Measurements from ENCODE around the gene UGT1A6.
"Not testable (repeated sequence)": the region's sequence is repeated elsewhere in the genome, so short reads cannot be mapped to it uniquely, and the experiment has no call there.

UGT1A6 gene

GRCh38 chr2:233684640-233685039 lies 8.1 kb upstream of the UGT1A6 start:
- no peak for DNase-seq (ENCODE audit: low read depth in 2 of 3, low spot score in 2 of 3)

GRCh38 chr2:233686928-233687327 lies 5.8 kb upstream of the UGT1A6 start:
- no peak for DNase-seq (ENCODE audit: low read depth in 2 of 3, low spot score in 2 of 3)

- DNase-seq (ENCODE audit: low read depth in 2 of 3, low spot score in 2 of 3): no peak
Observed at GRCh38 chr2:233688341-233688740, 4.3 kb upstream of the UGT1A6 start.

- DNase-seq (ENCODE audit: low read depth in 2 of 3, low spot score in 2 of 3): no peak
Observed at GRCh38 chr2:233689031-233689430, 3.7 kb upstream of the UGT1A6 start.

- DNase-seq (ENCODE audit: low read depth in 2 of 3, low spot score in 2 of 3): no peak
Observed at GRCh38 chr2:233689501-233689900, 3.2 kb upstream of the UGT1A6 start.

GRCh38 chr2:233690444-233690843 lies 2.2 kb upstream of the UGT1A6 start:
- DNase-seq (ENCODE audit: low read depth in 2 of 3, low spot score in 2 of 3): no peak

GRCh38 chr2:233691443-233692433 lies 952 bp upstream of the UGT1A6 start:
- DNase-seq (ENCODE audit: low read depth in 2 of 3, low spot score in 2 of 3): no peak

- no peak for DNase-seq (ENCODE audit: low read depth in 2 of 3, low spot score in 2 of 3)
Observed at GRCh38 chr2:233693963-233694362, 1.3 kb downstream of the UGT1A6 start.

- DNase-seq (ENCODE audit: low read depth in 2 of 3, low spot score in 2 of 3): no peak
Observed at GRCh38 chr2:233698740-233699139, 6.0 kb downstream of the UGT1A6 start.

- DNase-seq (ENCODE audit: low read depth in 2 of 3, low spot score in 2 of 3): no peak
Observed at GRCh38 chr2:233699424-233700027, 6.8 kb downstream of the UGT1A6 start.

GRCh38 chr2:233700028-233700635 lies 7.4 kb downstream of the UGT1A6 start:
- no peak for DNase-seq (ENCODE audit: low read depth in 2 of 3, low spot score in 2 of 3)

- DNase-seq (ENCODE audit: low read depth in 2 of 3, low spot score in 2 of 3): not testable (repeated sequence)
Observed at GRCh38 chr2:233700842-233701241, 8.2 kb downstream of the UGT1A6 start.

GRCh38 chr2:233702238-233702637 lies 9.5 kb downstream of the UGT1A6 start:
- no peak for DNase-seq (ENCODE audit: low read depth in 2 of 3, low spot score in 2 of 3)

- DNase-seq (ENCODE audit: low read depth in 2 of 3, low spot score in 2 of 3): no peak
Observed at GRCh38 chr2:233705911-233706506, 13.3 kb downstream of the UGT1A6 start.

- no peak for DNase-seq (ENCODE audit: low read depth in 2 of 3, low spot score in 2 of 3)
Observed at GRCh38 chr2:233706720-233707119, 14.0 kb downstream of the UGT1A6 start.

- no peak for DNase-seq (ENCODE audit: low read depth in 2 of 3, low spot score in 2 of 3)
Observed at GRCh38 chr2:233707940-233708644, 15.4 kb downstream of the UGT1A6 start.

GRCh38 chr2:233708942-233709341 lies 16.3 kb downstream of the UGT1A6 start:
- no peak for DNase-seq (ENCODE audit: low read depth in 2 of 3, low spot score in 2 of 3)

- peak; percentile 22 to 56 (median 41) for DNase-seq (ENCODE audit: low read depth in 2 of 3, low spot score in 2 of 3)
Observed at GRCh38 chr2:233711312-233712008, 18.8 kb downstream of the UGT1A6 start.

GRCh38 chr2:233712611-233713261 lies 20.0 kb downstream of the UGT1A6 start, which contains the start of gene UGT1A5:
TSS of gene UGT1A5 (plus strand) at chr2:233712907. CDS start at chr2:233712992, 85 bp downstream.
- DNase-seq (ENCODE audit: low read depth in 2 of 3, low spot score in 2 of 3): no peak

- no peak for DNase-seq (ENCODE audit: low read depth in 2 of 3, low spot score in 2 of 3)
Observed at GRCh38 chr2:233713262-233713615, 20.5 kb downstream of the UGT1A6 start.

Measured in activated CD8-positive, alpha-beta memory T cell treated with anti-CD3 and anti-CD28 coated beads for 48 hours (primary cell).